ENCODE measurements around the gene CPT1A.

Gene CPT1A

DNA sequence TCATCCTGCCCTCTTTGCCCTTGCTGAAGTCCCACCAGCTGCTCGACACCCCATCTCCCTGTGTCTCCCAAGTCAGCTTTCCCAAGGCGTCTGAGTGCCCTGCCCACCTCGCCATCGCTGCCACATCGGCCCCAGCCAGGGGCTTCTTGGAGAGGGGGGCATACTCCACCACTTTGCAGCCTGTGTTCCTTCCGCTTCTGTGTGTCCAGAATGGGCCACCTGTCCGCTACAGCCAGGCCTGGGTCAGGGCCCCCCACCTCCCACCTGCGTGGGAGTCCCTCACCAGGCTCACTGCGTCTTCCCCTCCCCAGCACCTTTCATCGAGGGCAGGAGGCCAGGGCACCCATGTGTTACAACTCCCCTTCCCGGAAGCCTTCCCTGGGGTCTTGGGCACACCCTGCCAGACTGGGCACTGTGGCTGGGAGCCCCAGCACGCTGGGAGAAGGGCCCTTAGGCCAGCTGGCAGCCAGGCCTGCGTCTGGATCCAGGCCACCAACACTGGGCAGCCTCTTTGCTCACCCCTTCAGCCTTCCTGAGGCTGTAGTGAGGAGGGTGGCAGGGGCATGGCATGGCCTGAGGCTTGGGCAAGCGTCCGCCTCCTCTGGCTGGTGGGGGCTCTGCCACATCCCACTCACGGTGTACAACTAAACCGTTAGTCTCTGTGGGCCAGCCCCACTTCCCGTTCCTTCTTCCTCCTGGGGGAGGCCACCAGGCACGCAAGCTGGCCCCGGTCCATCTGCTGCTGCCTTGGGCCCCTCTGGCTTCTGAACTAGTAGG lies 13.4 kb downstream of the CPT1A start:
- DNase-seq, result no peak

DNA sequence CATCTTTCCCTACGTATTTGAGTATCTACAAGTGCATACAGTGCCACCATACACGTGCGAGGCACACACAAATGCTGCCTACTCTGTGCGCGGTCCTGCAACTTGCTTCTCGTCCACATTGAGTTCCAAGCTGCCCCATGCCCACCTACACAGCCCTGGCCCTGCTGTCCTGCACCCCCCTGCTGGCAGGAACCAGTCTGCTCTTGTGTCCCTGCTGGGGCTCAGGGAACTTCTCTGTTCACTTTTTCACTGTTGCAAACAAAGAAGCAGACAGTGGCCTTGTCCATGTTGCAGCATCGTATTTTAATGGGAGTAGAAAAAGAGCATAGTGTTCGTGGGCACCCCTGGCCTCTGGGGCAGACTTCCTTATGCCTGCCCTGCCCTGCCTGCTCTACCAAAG lies 14.0 kb downstream of the CPT1A start:
- DNase-seq, result no peak

DNA sequence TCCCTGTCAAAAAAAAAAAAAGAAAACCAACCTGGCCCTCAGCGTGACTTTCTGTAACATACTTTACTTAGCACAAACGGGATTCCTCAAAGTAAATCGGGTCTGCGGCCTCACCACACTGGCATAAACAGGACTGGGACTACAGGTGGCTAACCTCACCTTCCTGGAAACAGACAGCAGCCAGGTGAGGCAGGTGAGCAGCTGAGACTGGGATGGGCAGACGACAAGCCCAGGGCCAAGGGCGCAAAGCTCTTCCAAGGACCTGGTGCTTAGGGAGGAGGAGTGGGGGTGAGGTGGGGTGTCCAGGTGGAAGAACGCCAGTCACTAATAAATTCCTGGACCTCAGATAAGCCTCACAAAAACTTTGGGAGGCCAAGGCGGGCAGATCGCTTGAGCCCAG lies 15.0 kb downstream of the CPT1A start:
- DNase-seq, result no peak

DNA sequence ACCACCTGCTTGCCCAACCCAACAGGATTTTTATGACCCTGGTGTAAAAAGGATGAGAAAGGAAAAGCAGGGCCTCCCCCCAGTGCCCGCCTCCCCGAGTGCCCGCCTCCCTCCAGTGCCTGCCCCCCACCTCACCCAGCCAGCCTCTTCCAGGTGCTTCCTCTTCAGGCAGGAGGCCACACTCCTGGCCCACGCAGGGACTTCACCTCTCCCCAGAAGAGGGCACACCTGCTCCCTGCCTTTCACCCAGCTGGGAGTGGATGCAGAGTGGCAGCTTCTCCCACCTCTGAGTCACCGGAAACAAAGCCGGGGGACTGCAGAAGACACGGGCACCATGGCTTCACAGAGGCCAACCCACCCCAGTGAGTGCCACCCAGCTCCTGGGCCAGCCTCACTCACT lies 16.1 kb downstream of the CPT1A start:
- no peak for DNase-seq

DNA sequence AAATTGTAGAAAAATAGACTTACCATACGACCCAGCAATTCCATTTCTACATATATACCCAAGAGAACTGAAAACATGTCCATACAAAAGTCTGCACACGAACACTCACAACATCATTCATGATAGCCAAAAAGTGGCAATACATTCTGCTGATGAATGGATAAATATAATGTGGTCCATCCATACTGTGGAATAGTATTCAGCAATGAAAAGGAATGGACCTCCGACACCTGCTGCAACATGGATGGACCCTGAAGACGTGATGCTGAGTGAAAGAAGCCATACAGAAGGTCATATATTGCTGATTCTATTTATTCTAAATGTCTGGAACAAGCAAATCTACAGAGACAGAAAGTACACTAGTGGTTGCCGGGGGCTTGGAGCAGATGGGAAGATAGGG lies 19.2 kb downstream of the CPT1A start:
- no peak for DNase-seq

DNA sequence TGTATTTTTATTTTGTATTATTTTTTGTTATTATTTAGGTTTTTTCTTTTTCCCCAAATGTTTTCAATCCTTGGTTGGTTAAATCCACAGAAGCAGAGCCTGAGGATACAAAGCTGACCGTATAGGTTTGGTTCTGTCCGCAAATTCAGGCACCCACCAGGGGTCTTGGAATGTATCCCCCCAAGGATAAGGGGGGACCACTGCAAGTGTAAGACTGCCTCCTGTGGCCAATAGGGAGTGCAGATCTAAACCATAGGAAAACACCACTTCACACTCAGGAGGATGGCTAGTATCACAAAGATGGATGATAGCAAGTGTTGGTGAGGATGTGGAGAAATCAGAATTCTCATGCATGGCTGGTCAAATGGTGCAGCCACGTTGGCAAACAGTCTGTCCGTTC lies 20.0 kb downstream of the CPT1A start:
- no peak for DNase-seq

DNA sequence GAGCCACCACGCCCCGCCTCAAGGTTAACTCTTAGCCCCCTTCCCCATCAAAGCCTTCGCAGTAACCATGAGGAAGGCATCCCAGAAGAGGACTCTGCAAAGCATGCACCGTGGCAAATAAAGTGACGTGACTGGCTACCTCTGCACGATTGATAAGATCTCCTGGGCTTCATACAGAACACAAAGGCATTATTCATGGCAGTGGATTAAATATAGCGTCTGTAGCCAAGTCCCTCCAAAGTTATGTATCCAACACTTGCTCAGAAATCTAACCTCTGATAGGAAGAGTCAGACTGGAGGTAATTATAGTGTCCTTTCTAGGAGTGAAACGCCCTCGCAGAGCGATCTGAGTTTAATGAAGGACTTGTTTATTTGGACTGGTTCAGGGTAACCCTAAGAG lies 22.4 kb downstream of the CPT1A start:
- no peak for DNase-seq

DNA sequence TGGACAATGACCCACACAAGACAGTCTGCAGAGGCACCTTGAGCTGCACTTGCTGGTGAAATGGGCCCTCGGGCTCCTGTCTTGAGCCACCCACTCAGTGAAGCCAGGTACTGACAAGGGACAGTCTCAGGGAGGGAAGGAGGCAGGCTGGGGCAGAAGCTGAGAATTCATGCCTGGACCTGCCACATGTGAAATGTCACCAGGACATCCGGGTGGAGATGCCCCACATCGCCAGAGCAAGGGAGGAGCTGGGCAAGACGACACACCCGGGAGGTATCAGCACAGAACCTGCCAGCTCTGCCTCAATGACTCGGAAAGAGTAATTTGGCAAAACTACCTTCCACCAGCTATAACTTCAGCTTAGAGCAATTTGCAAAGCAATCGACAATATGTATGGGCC lies 23.5 kb downstream of the CPT1A start:
- DNase-seq, result no peak

DNA sequence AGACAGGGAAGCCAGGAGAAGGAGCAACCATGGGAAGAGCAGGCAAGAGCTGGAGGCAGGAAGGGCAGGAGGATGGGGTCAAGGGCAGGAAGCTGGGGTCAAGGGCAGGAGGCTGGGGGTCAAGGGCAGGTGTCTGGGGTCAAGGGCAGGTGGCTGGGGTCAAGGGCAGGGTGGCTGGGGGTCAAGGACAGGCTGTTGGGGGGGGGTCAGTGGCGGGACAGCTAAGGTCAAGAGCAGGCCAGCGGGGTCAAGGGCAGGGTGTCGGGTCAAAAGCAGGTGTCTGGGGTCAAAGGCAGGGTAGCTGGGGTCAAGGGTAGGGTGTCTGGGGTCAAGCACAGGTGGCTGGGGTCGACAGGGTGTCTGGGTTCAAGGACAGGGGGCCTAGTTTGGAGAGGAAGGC lies 24.2 kb downstream of the CPT1A start:
- no peak for DNase-seq

DNA sequence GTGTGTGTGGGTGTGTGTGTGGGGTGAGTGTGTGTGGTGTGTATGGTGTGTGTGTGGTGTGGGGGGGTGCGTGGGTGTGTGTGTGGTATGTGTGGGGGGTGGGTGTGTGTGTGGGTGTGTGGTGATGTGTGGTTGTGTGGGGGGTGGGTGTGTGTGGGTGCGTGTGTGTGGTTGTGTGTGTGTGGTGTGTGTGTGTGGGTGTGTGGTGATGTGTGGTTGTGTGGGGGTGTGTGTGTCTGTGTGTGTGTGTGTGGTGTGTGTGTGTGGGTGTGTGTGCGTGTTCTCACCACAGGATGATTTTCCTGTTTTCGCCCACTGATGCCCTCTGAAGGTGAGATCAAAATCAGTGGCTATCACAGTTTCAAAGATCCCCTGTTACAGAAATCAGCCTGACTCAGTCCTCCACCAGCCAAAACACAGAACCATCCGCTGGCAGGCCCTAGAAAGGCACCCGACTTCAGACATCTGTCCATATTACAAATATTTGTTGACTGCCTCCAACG lies 24.7 kb downstream of the CPT1A start:
- DNase-seq, result no peak

DNA sequence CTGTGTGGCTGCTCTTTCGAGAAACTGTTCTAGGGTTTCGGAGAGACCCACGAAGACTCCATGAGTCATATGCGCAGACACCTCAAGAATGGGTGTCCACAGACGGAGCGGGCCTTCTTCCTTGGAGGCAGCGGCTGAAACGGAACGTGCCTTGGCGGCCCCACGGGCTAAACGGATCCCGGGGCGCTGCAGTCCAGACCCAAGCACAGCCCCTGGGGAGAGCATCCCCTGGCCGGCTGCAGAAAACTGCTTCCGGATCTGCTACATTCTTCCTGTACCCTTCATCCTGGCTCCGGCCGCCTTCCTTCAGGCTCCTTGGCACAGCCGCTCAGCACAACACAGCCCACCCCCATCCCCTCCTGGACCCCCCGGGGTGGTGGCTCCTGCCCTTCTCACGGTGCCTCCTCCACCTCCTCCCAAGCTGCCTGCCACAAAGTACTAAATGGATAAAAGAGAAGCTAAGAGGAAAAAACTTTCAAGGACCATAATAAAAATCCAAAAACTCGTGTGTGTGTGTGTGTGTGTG lies 25.4 kb downstream of the CPT1A start:
- no peak for DNase-seq

DNA sequence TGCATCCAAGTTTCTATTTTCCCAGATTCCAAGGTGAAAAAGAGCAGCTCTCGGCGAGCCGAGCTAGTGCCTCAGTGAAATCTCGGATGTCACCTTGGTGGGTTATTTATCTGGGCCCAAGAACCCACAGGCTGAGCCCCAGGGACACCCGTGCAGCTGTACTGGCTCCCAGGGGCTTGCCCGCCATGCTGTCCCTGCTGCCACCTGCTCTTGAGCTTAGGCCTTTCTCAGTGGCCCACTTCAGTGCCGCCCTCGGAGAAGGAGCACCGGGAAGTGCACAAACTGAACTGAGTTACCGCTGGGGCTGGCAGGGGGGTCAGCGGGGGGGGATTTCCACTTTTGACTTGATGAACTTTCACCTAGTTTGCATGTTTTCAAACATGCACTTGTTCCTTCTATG lies 27.9 kb downstream of the CPT1A start:
- no peak for DNase-seq

DNA sequence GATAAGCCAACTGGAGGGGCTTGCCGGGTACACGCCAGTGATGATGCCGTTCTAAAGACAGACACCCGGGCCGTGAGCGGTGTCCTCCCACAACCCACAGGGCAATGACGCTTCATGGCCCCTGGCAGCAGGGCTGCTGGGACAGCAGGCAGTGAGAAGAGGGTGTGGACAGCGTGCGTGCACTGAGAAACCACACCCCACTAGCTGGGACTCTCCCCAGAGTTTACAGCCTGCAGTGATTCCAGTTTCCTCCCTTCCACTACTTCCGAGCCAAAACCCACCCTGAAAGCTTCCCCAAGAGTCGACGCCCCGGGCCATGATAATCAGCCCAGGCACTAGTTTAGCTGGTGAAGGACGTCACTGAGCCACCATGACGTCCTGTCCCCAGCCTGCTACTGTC lies 29.2 kb downstream of the CPT1A start:
- no peak for DNase-seq

DNA sequence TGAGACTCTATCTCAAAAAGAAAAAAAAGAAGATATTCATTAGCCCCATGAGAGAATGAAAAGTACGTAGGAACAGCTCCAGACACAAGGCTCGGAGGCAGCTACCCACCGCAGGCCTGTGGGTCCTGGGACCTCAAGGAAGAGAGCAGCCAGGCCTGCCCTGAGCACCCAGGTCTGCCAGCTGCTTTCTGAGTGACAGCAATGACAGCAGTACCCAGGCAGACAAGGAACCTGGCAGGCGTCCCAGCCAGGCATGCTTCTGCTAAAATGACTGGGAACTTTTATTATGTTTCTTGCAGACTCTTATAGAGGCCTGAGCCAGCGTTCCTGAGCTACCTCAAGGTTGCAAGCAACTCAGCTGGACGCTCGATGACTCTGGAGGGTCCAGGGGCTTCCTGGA lies 31.6 kb downstream of the CPT1A start:
- no peak for DNase-seq

DNA sequence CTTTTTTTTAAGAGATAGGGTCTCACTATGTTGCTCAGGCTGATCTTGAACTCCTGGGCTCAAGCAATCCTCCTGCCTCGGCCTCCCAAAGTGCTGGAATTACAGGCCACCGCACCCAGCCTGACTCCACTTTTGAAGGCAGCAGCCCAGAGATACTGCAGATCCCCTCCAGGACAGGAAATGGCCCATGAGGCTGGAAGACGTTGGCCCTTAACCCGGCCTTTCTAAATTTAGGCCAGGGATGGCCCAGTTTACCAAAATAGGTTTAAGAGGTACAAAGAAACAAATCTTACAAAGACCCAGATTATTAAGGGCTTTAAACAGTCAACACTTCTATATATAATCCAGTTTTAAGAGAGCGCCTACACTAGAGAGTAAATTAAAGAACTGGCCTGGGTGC lies 32.2 kb downstream of the CPT1A start:
- DNase-seq, result no peak

DNA sequence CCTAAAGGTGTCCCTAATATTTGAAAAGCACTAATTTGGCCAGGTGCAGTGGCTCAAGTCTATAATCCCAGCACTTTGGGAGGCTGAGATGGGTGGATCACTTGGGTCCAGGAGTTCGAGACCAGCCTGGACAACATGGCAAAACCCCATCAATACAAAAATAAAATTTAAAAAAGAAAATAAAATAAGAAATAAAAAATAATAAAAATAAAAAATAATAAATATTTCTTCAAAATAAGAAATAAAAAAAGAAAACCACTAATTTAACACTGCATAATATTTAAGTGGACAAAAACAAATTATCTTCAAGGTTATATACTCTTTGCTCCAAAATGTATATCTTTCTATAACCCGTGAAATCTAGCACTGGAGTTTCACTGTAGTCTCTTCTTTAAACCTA lies 32.9 kb downstream of the CPT1A start:
- no peak for DNase-seq

DNA sequence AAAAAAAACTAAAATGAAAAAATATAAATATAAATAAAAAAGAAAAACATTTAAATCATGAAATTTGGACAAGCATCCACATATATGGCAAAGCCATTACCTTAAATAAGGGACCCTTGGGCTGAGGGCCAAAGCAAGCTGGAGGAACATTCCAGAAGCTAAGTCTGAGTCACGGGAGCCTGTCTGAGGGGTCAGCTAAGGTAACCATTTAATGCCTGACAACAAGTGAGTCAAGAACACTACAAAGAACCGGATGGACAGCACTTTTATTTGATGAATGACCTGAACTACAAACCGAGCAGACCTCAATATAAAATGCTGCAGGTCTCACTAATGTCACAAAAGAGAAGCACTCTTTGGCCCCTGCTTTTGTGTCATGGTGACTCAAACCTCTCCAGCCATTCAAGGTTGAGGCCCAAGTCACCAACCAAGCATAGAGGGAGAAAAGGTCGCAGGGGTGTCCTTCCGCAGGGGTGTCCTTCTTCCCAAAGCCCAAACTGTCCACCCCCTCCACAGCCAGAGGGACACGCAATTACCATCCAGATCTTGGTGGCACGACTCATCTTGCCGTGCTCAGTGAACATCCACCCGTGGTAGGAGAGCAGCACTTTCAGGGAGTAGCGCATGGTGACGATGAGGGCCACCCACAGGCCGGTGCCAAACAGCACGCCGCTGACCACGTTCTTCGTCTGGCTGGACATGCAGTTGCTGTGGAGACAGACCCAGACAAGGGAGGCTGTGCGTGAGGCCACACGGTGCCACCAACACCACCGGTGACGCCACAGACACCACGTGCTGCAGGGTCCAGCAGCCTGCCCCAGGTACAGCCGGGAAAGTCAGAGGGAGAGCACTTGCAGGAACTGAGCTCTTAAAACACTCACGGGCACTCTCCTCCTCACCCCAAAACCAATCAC lies 34.5 kb downstream of the CPT1A start:
- DNase-seq, result no peak

DNA sequence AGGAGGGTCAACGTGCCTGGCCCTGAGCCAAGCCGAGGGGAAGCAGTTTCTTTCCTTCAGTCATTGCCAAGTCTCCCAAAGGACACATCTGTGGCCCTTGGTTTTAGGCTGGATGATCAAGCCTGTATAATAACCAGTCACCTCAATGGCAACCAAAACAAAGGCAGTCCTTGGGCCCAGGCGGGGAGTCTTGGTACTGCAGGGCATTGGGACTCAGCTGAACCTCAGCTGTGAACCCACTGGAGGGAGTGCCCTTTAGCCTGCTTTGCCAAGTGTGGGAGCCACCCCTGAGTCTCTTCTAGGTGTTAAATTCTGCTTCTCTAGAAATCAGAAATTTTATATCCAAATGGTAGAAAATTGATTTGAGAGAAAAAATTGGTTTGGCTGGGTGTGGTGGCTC lies 36.9 kb downstream of the CPT1A start:
- no peak for DNase-seq

DNA sequence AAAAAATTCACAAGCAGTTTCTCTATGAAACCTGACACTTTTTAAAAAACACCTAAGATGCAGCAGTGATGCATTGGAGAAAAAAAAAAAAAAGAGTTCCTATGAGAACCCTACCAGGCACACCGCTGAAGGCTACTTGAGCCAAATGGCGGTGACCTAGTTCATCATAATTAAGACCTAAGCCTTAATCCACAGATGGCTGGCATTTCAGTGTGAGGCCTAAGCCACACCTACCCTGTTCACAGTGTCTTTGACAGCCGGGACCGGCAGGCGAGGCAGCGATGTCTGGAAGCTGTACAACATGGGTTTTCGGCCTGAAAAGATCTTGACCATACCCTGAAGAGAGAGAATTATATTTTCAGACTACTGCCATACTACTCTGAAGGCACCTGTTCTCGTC lies 38.0 kb downstream of the CPT1A start:
- peak; percentile 35 for DNase-seq

DNA sequence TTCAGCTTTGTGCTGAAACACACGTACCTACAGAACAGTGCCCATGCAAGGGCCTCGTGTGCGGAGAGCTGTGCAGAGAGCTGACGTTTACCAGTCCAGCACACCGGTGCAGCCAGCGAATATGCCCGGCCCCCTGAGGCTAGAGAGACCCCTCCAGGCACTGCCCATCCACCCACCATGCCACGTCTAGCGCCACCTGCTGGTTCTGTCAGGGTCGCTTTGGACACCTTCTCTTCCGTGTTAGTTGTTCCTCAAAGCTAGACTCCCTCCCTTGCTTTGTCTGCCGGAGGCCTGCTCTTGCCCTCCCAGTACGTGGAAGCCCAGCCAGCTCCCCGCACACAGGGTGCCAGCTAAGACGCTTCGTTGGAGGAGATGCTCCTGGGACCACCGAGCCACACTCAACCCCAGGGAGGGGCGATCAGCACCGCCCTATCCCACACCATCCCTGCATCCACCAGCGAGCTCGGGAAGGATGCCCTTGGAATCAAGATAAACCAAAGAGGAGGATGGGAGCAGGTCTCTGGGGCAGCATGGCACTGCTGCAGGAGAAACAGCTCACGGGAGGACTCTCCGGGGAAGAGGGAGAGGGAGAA lies 43.4 kb downstream of the CPT1A start:
- peak; percentile 55 for DNase-seq

DNA sequence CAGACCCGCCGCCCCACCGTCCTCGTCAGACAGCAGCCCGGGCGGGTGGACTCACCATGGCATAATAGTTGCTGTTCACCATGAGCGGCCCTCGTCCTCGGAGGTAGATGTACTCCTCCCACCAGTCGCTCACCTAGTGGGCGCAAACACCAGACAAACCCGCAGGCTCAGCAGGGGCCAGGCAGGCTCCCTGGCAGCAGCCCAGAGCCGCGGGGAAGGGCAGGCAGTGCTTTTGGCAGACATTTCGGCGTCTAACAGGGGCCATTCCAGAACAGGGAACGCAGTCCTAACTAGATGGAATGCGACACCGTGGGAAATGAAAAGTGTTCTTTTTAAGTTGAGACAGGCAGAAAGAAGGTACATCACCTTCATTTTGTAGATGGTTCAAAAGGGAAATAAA lies 44.9 kb downstream of the CPT1A start:
- no peak for DNase-seq

DNA sequence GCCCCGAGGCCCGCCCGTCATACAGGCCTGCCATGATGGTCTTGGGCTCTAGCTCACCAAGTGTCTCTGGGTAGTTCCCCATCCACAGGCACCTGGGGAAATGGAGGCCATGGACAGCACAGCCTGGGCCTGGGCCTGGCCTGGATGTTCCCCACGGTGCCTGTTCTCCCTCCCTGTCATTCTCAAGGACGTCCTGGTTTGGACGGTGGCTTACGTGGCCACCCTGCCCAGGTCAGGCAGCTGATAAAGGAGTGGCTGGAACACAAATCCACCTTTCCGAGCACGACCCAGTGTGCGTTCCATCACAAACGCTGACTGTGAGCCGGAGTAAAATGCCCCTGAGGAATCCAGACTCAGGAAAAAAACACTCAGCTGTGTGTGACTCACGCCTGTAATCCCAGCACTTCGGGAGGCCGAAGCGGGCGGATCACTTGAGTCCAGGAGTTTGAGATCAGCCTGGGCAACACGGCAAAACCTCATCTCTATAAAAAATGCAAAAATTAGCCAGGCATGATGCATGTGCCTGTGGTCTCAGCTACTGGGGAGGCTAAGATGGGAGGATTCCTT lies 49.2 kb downstream of the CPT1A start:
- DNase-seq, result no peak

DNA sequence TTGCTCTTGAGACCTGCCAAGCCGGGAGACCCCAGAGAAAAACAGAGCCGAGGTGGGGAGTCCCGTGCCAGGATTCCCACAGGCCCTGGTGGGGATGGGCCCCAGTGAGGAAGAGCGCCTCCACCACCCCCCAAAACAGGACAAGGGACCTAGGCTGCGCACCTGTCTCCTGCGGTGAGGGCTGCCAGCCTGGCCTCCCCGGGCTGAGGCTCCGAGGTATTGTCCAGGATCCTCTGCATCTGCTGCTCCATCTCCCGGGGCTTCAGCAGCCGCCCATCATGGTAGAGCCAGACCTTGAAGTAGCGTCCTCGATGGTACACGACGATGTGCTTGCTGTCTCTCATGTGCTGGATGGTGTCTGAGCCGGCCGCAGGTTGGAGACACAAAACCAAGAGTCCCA lies 57.1 kb downstream of the CPT1A start:
- DNase-seq, result no peak

Data from retina (tissue), 1 donor.